Keratinocyte (primary cell): Measurements from ENCODE around the gene CALR3.

Source experiments
- CTCF ChIP-seq, 3 experiments: IDR thresholded peaks in 1 of 3; conservative IDR thresholded peaks in 1 of 3; optimal IDR thresholded peaks in 1 of 3; 2 replicates in 2 of 3; 3 replicates in 1 of 3; pipeline versions ENCODE3 to v1.5.1; 2011; ENCODE audit warnings: low read length in 3 of 3, mild to moderate bottlenecking in 3 of 3, moderate library complexity in 2 of 3, control low read depth in 1 of 3, inconsistent platforms in 1 of 3; ENCODE audit not compliant: insufficient read depth in 2 of 3; ENCODE audit errors: extremely low read depth in 1 of 3
- EZH2 ChIP-seq: IDR thresholded peaks from one replicate; pipeline ENCODE4 v1.6.1; 2012; ENCODE audit warnings: inconsistent platforms, mild to moderate bottlenecking, low read length, moderate library complexity

GRCh38 chr19:16520986-16521624 is 25.1 kb upstream of the CALR3 start:
- no peak for TF ChIP-seq CTCF (optimal IDR thresholded peaks at IDR 0.05 in 1 of 3, IDR thresholded peaks at IDR 0.05 in 1 of 3, conservative IDR thresholded peaks at IDR 0.05 in 1 of 3; ENCODE audit: extremely low read depth in 1 of 3, insufficient read depth in 2 of 3, low read length in 3 of 3)
- no peak for TF ChIP-seq EZH2
